HFFc6 (cell line): Measurements from ENCODE around the gene PPP4R3C. TPM values are rescaled to one million over a fixed set of nuclear protein-coding genes. Genes with fewer than 3 reads are reported as not detected.

Source experiments
- DNase-seq: peaks from one replicate; pipeline ENCODE4 v3.0.0-alpha.2; 2018
- H3K27ac Mint-ChIP-seq: 2 replicates; pipeline ENCODE4 v1.8.0; 2020; ENCODE audit warnings: mild to moderate bottlenecking, mixed read lengths
- H3K27me3 Mint-ChIP-seq: 2 replicates; pipeline ENCODE4 v1.8.0; 2021; ENCODE audit warnings: mild to moderate bottlenecking, moderate library complexity, mixed read lengths; ENCODE audit not compliant: insufficient read depth
- H3K36me3 Mint-ChIP-seq: 2 replicates; pipeline ENCODE4 v1.8.0; 2021; ENCODE audit warnings: low read depth, mixed read lengths
- H3K4me1 Mint-ChIP-seq: 2 replicates; pipeline ENCODE4 v1.8.0; 2020; ENCODE audit warnings: low read depth, mixed read lengths
- H3K4me3 Mint-ChIP-seq: 2 replicates; pipeline ENCODE4 v1.8.0; 2020; ENCODE audit warnings: mild to moderate bottlenecking, moderate library complexity, mixed read lengths
- H3K9me3 Mint-ChIP-seq: 2 replicates; pipeline ENCODE4 v1.8.0; 2020; ENCODE audit warnings: mild to moderate bottlenecking, mixed read lengths
- CTCF ChIP-seq: fragments of 200-600 bp; sonication (generic); IDR thresholded peaks from 2 replicates; pipeline ENCODE4 v1.5.0; 2021; ENCODE audit warnings: antibody characterized with exemption, mild to moderate bottlenecking
- total RNA-seq, 6 experiments: library from RNA; stranded (reverse); fragmentation: NEBNext Ultra II Directional; extraction: Animal tissue kit (Norgen Biotek cat#: 25700); gene quantifications; 2 replicates in 1 of 6; 3 replicates in 5 of 6; pipeline ENCODE4 v1.2.3, GENCODE V29; 2021

Gene PPP4R3C
- total RNA-seq, 6 experiments from 2014 or later: not detected

- Mint-ChIP-seq H3K27ac (no peak overlapping the region), H3K4me1 (no peaks in the 10 kb centered on the region), H3K4me3 (no peak overlapping the region), H3K9me3 (no peaks in the 10 kb centered on the region; the same call in 1 of the 2 replicates), H3K27me3 (no peaks in the 10 kb centered on the region), H3K36me3 (no peaks in the 10 kb centered on the region)
- no peak for TF ChIP-seq CTCF
- no peak for DNase-seq
Observed at GRCh38 chrX:27435031-27435430, 28.1 kb downstream of the PPP4R3C start.

Other genes starting within 250 kb of the PPP4R3C start
- gene DCAF8L2, start 127.0 kb upstream of the PPP4R3C start, total RNA-seq: not detected